Fibroblast of skin of abdomen (primary cell): ENCODE results near the gene LIPJ.

Source experiments
- DNase-seq: peaks from one replicate; pipeline ENCODE4 v3.0.0-alpha.2; 2013

LIPJ gene

GRCh38 chr10:88598055-88598454, 11.5 kb downstream of the LIPJ start:
- DNase-seq: no peak

DNA sequence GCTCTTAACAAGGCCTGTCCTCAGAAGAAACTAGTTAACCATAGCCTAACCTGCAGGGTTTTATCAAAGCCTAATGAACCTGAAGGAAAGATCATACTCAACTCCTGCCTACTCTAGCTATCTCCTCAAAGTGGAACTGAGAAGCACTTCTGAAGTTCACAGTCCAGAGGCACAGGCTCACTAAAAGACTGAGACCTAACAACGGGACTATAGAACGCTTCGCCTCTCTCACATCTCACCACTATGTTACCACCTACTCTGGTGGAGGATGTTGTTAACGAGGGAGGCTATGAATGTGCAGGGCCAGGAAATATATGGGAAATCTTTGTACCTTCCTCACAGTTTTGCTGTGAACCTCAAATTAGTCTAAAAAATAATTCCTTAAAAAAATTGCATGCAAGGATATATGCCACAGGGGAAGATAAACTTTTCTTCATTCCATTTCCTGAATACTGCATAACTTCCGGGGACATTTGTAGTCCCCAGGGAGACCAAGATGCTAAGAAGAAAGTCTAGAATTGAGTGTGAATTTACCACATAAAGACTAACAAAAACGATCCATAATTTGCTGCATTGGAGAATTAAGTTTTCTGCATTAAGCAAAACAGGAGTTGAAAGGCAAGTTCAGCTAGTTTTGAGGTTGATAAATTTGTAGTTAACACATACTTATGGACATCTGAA, 21.6 kb downstream of the LIPJ start:
- no peak for DNase-seq

- DNase-seq: no peak
Measured at GRCh38 chr10:88608780-88609179, 22.2 kb downstream of the LIPJ start.

DNA sequence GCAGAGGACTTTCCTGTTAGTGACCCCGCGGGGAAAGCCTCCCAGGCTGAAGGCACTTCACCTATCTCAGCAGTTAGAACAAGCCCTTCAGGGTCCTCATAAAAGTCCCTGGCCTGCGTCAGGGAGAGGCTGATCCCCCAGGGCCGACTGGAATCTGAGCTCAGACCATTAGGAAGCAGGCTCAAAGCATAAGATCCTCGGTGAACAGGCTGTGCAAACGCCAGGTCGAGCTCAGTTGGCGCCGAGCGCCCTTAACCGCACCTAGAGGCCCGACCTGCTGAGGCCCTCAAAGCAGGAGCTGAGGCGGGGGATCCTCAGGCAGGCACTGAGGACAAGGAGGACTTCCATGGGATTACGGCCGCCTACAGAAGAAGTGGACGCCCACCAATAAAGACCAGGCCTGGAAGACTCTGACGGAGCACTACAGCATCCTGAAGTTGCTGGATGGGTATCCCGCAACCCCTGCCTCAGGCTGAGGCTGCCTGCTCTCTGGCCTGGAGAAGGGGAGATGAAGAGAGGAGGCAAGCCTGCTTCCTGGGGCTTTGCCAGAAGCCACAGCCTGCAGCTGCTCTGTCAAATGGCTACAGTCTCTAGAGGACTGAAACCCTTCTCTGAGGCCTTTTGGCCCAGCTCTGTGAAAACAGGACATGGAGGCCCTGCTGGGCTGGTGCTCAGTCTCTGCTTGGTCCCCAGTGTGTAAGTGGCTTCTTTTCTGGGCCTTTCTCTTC, 29.9 kb downstream of the LIPJ start:
- DNase-seq: no peak

DNA sequence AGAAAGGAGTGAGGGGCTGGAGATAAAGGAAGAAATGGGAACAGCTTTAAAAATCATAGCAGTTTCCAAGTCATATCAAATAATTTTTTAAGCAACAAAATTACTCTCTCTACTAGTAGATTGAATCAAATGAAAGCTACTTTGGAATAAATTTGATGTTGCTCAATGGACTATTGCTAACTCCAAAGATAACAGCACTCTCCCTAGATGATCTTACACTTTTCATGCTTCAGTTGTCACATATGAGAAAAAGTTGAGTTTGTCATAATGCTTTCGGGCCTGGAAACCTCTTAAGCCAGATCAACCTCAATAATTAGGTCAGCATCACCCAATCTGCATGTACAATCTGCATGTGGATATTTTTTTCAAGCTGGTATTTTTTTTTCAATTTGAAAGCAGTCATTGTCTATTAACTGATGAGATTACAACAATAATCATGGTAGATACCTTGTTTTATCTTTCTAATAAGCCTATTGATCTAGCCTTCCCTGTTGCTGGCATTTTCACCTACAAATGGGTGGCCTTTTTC, 31.3 kb downstream of the LIPJ start:
- no peak for DNase-seq

DNA sequence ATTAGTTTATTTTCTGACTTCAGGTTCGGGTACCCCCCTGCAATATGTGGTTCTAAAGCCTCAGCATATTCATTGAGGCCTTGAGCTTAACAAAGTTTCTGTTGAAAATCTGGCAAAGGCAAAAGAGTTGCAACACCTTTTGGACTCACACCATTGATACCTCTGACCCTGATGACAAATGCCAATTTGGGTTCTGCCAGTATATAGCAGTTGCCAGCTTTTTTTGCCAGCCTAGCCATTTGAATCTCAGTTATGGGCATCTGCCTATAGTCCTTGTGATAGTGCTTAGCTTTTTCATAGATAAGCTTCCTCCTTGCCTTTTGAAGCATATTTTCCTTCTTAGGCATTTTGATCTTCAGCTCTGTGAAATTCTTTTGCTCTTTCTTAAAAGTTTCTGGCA, 31.9 kb downstream of the LIPJ start:
- DNase-seq: no peak

DNA sequence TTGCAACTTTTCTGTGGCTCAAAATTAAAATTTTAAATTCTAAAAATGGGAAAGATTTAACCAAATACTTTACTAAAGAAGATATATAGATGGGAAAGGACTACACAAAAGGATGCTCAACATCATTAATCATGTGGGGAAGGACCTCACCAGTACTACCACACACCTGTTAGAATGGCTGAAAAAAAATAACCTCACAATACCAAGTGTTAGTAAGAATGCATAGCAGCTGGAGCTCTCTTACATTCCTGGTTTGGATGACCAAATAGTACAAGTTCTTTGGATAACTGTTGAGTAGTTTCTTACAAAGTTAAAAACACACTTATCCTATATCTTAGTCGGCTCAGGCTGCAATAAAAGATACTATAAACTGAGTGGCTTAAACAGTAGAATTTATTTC, 33.9 kb downstream of the LIPJ start:
- DNase-seq: no peak

DNA sequence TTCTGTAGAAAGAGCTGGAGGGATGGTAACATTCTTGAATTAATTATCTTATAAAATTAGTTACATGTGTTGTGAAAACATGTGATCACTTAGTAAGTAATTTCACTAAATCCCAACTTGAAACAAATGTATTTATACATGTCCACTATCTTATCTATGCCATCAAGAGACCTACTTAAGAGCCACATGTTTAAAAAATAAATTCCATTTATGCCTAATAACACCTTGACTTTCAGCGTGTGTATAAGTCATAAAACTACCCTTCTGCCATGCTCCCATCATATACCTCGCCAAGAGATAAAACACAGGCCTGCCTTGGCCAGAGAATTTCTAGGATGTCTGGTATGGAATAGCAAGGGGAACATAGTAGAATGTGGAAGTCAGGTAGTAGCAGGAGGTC, 37.3 kb downstream of the LIPJ start:
- no peak for DNase-seq

GRCh38 chr10:88624840-88625239, 38.3 kb downstream of the LIPJ start:
- no peak for DNase-seq

- DNase-seq: no peak
Measured at GRCh38 chr10:88640186-88640585, 53.6 kb downstream of the LIPJ start.

- no peak for DNase-seq
Measured at GRCh38 chr10:88642209-88642608, 55.6 kb downstream of the LIPJ start.

GRCh38 chr10:88642963-88643362, 56.4 kb downstream of the LIPJ start:
- peak; percentile 48 for DNase-seq

- no peak for DNase-seq
Measured at GRCh38 chr10:88647061-88647615, 60.6 kb downstream of the LIPJ start.

DNA sequence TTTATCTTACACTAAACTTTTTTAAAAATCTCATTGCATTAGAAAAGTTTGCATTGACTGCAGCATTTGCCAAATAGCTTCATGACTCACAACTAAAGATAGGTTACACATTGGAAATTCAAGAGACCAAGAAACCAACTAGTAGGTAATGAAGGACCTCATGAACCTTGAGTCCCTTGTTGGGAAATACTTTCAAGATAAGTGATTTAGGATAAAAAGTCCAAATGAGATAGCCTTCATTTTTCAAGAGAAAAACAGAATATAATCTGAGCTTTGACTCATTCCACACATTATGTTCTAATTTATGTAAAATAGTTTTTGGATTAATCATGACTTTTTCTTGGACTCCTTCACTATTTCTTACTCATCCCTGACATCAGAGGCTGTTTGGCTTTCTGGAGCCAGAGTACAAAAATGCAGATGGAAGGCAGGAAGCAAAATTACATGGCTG, 64.6 kb downstream of the LIPJ start:
- DNase-seq: peak; percentile 93

GRCh38 chr10:88652616-88653015, 66.1 kb downstream of the LIPJ start:
- DNase-seq: peak; percentile 46
